Naive thymus-derived CD8-positive, alpha-beta T cell (primary cell): Measurements from ENCODE around the gene CABCOCO1. TPM values are rescaled to one million over a fixed set of nuclear protein-coding genes. Genes with fewer than 3 reads are reported as not detected.

Experiments
- ATAC-seq, 2 donors: fragments of 150-1000 bp; cut with Tn5 transposase in 1 of 2; sonication (Bioruptor Pico), chemical (Tn5 transposase) in 1 of 2; 1 replicate in 1 of 2; 2 replicates in 1 of 2; pipeline ENCODE4 v1.10.0; 2021; ENCODE audit warnings: mild to moderate bottlenecking in 2 of 2, moderate library complexity in 2 of 2
- POLR2A ChIA-PET: fragments of 350-600 bp; sonication (Branson Sonifier 250); formaldehyde crosslinking; loops from one replicate; lab custom pipeline; 2021; ENCODE audit warnings: antibody characterized with exemption; lab: Charles Lee
- DNase-seq, 10 donors: peaks; one replicate each; pipeline versions ENCODE4 v3.0.0 to v3.0.0-alpha.2; 2020 to 2022
- H3K27ac Mint-ChIP-seq, 10 donors: one replicate each; pipeline ENCODE4 v1.8.0; 2020 to 2022; ENCODE audit warnings: mild to moderate bottlenecking in 10 of 10, mixed read lengths in 10 of 10, moderate library complexity in 4 of 10, inconsistent platforms in 1 of 10
- H3K27me3 Mint-ChIP-seq, 5 donors: one replicate each; pipeline ENCODE4 v1.8.0; 2021 to 2022; ENCODE audit warnings: mixed read lengths in 5 of 5
- H3K36me3 Mint-ChIP-seq, 3 donors: one replicate each; pipeline ENCODE4 v1.8.0; 2020 to 2022; ENCODE audit warnings: mixed read lengths in 3 of 3, mild to moderate bottlenecking in 2 of 3, inconsistent platforms in 1 of 3
- H3K4me1 Mint-ChIP-seq, 4 donors: one replicate each; pipeline ENCODE4 v1.8.0; 2021 to 2022; ENCODE audit warnings: mixed read lengths in 4 of 4
- H3K4me3 Mint-ChIP-seq, 10 donors: one replicate each; pipeline ENCODE4 v1.8.0; 2020 to 2022; ENCODE audit warnings: mild to moderate bottlenecking in 10 of 10, mixed read lengths in 10 of 10, moderate library complexity in 6 of 10, inconsistent platforms in 1 of 10
- H3K9me3 Mint-ChIP-seq, 9 donors: one replicate each; pipeline ENCODE4 v1.8.0; 2020 to 2022; ENCODE audit warnings: mixed read lengths in 9 of 9, mild to moderate bottlenecking in 3 of 9, inconsistent platforms in 1 of 9, moderate library complexity in 1 of 9
- polyA plus RNA-seq, 3 donors: library from polyadenylated mRNA; unstranded; fragments of 300-500 nt; fragmentation: Illumina TruSeq; gene quantifications; one replicate each; pipeline ENCODE4 v1.2.3, GENCODE V29; 2021
- total RNA-seq, 8 experiments: library from RNA in 2 of 8; stranded (reverse) in 2 of 8; gene quantifications; one replicate each; pipeline ENCODE4 v1.2.3 and lab custom pipeline; 2021 to 2026

CABCOCO1 gene, protein sequence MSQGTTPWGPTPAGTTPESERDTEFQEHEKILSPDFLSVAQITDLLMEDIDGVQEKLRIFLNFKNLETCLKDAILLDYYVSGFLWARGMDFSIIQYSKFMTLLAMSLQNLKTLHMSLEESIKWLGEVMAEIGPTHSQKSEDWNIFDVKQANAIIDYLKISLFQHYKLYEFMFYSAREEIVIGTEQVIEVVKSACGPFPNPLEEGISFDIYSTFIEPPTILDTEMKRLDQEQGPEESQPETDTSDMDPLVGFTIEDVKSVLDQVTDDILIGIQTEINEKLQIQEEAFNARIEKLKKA
- total RNA-seq (not detected), polyA plus RNA-seq (not detected), total RNA-seq (lab: John Stamatoyannopoulos, UW) (0 reads per million in 6 experiments)

DNA sequence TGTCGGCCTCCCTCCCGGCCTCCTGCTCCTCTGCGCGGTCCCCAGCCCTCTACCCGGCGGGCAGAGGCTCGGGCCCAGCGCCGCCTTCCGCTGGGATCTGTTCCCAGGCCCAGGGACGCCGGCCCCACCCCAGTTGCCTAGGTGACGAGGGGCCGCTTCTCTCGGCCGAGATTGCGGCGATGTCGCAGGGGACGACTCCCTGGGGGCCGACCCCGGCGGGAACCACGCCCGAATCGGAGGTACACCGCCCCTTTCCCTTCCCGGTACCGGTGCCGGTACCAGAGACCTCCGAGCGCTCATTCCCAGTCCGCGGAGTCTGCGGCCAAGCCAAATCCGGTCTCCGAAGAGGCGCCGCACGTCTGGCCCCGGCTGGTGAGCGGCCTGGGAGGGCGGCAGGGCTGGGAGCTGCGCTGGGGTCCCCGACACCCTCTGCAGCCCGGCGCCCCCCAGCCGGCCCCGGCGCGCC, at the start of gene CABCOCO1:
TSS of gene CABCOCO1 (plus strand) at position 136 of the 466 bp plus-strand sequence. CDS start at position 180, 44 bp downstream.
- Mint-ChIP-seq H3K36me3 (no peaks in the 10 kb centered on the region), H3K4me3 (peak within 1 kb of the TSS in 1 of 10 donors; percentile 12)
- ATAC-seq: no peak

DNA sequence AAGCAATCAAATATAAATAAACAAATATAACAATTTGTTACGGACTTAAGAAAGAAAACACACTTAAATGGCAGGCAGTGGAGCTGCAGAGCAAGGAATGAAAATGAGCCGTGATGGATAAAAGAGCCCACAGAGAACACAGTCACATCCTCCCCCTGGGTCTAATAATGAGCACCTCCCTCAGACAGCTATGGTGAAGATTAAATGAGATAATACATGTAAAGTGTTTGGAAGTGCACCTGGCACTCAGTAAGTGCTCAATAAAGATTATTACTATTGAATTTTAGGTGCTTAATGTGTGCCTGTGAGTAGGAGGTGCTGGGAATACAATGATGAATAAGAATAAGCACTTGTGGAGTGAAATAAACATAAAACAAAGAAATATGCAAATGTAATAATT, 49.1 kb upstream of the CABCOCO1 start:
- H3K27ac Mint-ChIP-seq: no peak overlapping the region
- POLR2A ChIA-PET: no interaction called here
- H3K36me3 Mint-ChIP-seq: no peaks in the 10 kb centered on the region
- H3K9me3 Mint-ChIP-seq: no peaks in the 10 kb centered on the region
- no peaks in the 10 kb centered on the region for H3K4me1 Mint-ChIP-seq
- DNase-seq (no peak), ATAC-seq (no peak)
- H3K27me3 Mint-ChIP-seq: no peaks in the 10 kb centered on the region
- no peak overlapping the region for H3K4me3 Mint-ChIP-seq

More for the DNA sequence above, at the start of gene CABCOCO1:
- Mint-ChIP-seq H3K9me3 (peaks cover 0 to 5% (median 0%) of the 10 kb centered on the region in 9 donors), H3K4me1 (peaks cover 0 to 6% (median 0%) of the 10 kb centered on the region in 4 donors), H3K27ac (no peak within 1 kb of the TSS), H3K27me3 (peaks cover 24 to 61% (median 27%) of the 10 kb centered on the region in 5 donors)
- DNase-seq: peak in 1 of 10 donors; percentile 43
- POLR2A ChIA-PET: no interaction called here

DNA sequence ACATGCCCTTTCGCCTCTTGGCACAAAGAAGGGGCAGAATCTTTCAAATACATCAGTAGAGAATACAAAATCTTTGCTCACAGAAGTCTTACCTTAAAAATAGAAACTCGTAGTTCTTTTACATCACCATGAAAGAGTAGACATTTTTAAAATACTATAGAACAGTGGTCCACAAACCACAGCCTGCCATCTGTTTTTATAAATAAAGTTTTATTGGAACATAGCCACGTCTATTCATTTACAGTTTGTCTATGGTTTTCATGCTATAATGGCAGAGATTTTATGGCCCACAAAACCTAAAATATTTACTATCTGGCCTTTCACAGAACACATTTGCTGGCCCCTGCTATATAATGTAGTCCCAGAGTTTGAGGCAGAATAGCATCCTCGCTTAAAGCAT, 46.1 kb upstream of the CABCOCO1 start:
- ATAC-seq (no peak), DNase-seq (no peak)
- H3K36me3 Mint-ChIP-seq: no peaks in the 10 kb centered on the region
- POLR2A ChIA-PET: no interaction called here
- H3K4me1 Mint-ChIP-seq: no peaks in the 10 kb centered on the region
- peaks cover 0 to 4% (median 3%) of the 10 kb centered on the region in 5 donors for H3K27me3 Mint-ChIP-seq
- H3K9me3 Mint-ChIP-seq: no peaks in the 10 kb centered on the region
- H3K27ac Mint-ChIP-seq: no peak overlapping the region
- no peak overlapping the region for H3K4me3 Mint-ChIP-seq

DNA sequence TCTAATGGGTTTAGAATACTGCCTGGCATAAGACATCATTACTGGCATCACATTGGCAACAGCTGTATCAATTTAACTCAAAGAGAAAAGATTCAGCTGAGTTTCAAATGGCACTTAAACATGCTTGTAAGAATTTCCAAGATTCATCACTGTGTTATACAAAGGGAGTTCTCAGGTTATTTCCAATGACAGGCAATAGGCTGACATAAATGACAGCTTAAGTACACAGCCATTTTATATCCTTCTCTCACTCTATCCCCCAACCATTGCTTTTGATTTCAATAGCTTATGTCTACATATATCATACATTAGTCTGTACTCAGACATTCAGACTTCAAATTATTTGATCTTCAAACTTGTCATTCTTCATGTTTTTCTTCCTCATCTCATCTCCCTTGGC, 45.5 kb upstream of the CABCOCO1 start:
- no peak overlapping the region for H3K4me3 Mint-ChIP-seq
- no peak for DNase-seq
- ATAC-seq: no peak
- POLR2A ChIA-PET: no interaction called here
- H3K4me1 Mint-ChIP-seq: no peaks in the 10 kb centered on the region
- no peaks in the 10 kb centered on the region for H3K9me3 Mint-ChIP-seq
- H3K36me3 Mint-ChIP-seq: no peaks in the 10 kb centered on the region
- H3K27me3 Mint-ChIP-seq: peaks cover 0 to 5% (median 4%) of the 10 kb centered on the region in 5 donors
- no peak overlapping the region for H3K27ac Mint-ChIP-seq

DNA sequence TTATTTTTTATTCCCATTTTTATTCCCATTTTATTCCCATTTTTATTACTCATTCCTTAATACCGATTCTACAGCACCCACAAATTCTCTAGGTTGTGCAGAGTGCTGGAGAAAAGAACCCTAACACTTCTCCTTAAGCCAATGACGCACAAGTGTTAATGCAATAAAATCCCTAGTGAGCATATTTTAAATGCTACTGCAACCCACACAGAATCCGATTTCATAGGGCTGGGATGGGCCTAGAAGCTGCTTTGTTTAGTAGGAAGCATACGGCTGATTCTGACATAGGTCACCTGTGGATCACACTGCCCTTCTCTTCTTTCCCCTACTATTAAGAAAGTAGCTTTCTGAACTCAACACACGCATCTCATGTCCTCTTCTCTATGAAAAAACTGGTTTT, 45.1 kb upstream of the CABCOCO1 start:
- POLR2A ChIA-PET: no interaction called here
- Mint-ChIP-seq H3K4me3 (no peak overlapping the region), H3K4me1 (no peaks in the 10 kb centered on the region), H3K9me3 (no peaks in the 10 kb centered on the region), H3K27ac (no peak overlapping the region), H3K27me3 (peaks cover 0 to 5% (median 4%) of the 10 kb centered on the region in 5 donors), H3K36me3 (no peaks in the 10 kb centered on the region)
- ATAC-seq (no peak), DNase-seq (no peak)

DNA sequence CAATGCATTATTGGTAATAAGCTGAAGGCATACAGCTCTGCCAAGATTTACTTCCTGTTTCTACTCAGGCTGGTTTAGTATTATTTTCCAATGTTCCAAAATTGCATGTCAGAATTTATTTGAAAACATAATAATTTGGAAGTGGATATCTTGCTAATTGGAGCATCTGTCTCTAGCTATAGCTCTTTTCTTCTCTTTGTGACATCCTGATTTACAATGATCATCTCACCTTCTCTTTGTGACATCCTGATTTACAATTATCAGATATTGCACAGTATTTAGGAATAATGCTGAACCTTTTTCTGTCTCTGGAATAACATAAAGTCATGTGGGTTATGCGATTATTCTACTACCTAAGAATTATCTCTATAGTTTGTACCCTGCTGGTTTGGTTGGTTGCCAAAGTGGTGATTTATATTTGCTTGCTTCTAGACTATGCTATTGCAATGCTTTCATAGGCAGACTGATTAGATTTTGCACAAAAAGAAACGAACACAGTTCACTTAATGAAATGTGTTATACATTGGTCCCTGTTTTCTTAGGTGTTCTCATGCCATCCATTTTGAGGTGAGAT, 44.3 kb upstream of the CABCOCO1 start:
- POLR2A ChIA-PET: no interaction called here
- DNase-seq: no peak

DNA sequence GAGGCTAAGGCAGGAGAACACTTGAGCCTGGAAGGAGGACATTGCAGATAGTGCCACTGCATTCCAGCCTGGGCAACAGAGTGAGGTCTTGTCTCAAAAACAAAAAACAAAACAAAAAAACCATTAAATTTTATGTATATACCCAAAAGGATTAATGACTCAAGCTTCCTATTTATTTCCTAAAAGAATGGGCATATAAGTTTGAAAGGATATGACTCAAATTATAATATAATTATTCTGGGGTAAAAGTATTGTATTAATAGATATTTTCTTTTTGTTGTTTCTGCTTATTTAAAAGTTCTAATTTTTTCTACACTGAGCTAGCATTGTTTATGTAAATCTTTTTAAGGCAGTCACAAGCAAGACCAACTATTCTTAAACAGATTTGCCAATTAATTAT, 42.2 kb upstream of the CABCOCO1 start:
- ATAC-seq: no peak
- H3K4me3 Mint-ChIP-seq: no peak overlapping the region
- H3K36me3 Mint-ChIP-seq: no peaks in the 10 kb centered on the region
- peaks cover 0 to 2% (median 0%) of the 10 kb centered on the region in 9 donors for H3K9me3 Mint-ChIP-seq
- no peak for DNase-seq
- peaks cover 0 to 2% (median 0%) of the 10 kb centered on the region in 4 donors for H3K4me1 Mint-ChIP-seq
- POLR2A ChIA-PET: no interaction called here
- peaks cover 0 to 8% (median 4%) of the 10 kb centered on the region in 5 donors for H3K27me3 Mint-ChIP-seq
- H3K27ac Mint-ChIP-seq: no peak overlapping the region

More for the DNA sequence above, 44.3 kb upstream of the CABCOCO1 start:
- no peaks in the 10 kb centered on the region for H3K36me3 Mint-ChIP-seq
- no peak for ATAC-seq
- no peaks in the 10 kb centered on the region for H3K9me3 Mint-ChIP-seq
- H3K27me3 Mint-ChIP-seq: peaks cover 0 to 5% (median 4%) of the 10 kb centered on the region in 5 donors
- H3K4me3 Mint-ChIP-seq: no peak overlapping the region
- no peaks in the 10 kb centered on the region for H3K4me1 Mint-ChIP-seq
- no peak overlapping the region for H3K27ac Mint-ChIP-seq

DNA sequence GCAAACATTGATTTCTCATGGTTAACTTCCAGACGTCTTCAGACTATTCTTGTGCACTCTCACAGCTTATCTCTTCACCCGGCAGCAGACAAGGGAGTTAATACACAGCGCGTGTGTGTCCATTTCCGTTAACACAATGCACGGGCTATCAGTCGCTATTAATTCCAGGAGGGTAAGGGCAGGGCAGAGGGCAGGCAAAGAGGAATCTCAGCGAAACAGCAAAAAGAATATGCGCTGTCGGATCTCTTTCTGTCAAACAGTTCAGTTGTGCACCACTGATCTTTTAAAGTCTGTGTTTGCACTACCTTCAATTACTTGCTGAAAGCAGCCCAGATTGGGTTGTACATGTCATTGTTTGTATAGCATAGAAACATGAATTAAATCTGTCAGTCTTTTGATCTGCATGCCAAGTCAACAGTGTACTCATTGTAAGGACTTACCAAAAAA, 41.1 kb upstream of the CABCOCO1 start:
- POLR2A ChIA-PET: no interaction called here
- Mint-ChIP-seq H3K27ac (no peak overlapping the region), H3K27me3 (peaks cover 0 to 8% (median 5%) of the 10 kb centered on the region in 5 donors)

DNA sequence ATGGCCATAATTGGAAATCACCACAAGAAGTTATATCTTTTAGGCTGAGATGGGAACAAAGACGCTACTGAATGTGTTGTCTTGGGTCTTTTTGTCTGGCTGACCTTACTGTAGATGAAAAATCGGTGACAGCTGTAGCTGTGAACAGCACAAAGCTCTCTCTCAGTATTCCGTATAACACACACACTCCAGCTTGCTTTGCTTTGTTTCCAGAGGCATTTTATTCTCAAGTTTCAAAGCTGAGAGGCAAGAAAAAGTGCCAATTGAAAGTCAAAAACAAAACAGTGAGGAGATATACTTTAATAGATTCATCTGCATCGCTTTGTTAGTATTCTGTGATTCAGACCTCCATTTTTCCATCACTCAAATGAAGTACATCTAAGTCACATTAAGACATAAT, 39.6 kb upstream of the CABCOCO1 start:
- Mint-ChIP-seq H3K4me3 (no peak overlapping the region), H3K27ac (no peak overlapping the region), H3K36me3 (no peaks in the 10 kb centered on the region), H3K9me3 (peaks cover 0 to 2% (median 0%) of the 10 kb centered on the region in 9 donors), H3K4me1 (peaks cover 0 to 2% (median 0%) of the 10 kb centered on the region in 4 donors), H3K27me3 (peaks cover 0 to 8% (median 5%) of the 10 kb centered on the region in 5 donors)
- ATAC-seq (no peak), DNase-seq (no peak)
- POLR2A ChIA-PET: no interaction called here

More for the DNA sequence above, 41.1 kb upstream of the CABCOCO1 start:
- no peaks in the 10 kb centered on the region for H3K36me3 Mint-ChIP-seq
- no peak for DNase-seq
- no peak overlapping the region for H3K4me3 Mint-ChIP-seq
- H3K9me3 Mint-ChIP-seq: peaks cover 0 to 2% (median 0%) of the 10 kb centered on the region in 9 donors
- no peak for ATAC-seq
- H3K4me1 Mint-ChIP-seq: peaks cover 0 to 2% (median 0%) of the 10 kb centered on the region in 4 donors

DNA sequence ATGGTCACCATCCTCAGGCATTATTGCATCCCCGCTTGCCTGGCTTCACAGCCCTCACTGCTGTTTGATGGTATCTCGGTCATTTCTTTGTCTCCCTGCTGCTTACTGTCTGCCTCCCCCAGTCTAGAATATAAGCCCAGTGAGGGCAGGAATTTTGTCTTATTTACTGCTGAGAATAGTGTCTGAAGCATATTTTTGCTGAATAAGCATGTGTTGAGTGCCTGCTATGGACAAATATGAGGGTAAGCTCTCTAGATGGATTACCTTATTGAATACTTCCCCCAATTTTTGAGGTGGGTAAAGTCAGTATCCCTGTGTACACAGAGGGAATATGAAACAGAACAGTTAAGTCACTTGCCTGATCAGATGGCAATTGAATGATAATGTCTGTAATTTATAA, 36.5 kb upstream of the CABCOCO1 start:
- Mint-ChIP-seq H3K4me3 (no peak overlapping the region), H3K36me3 (no peaks in the 10 kb centered on the region), H3K4me1 (peaks cover 0 to 2% (median 0%) of the 10 kb centered on the region in 4 donors), H3K27me3 (peaks cover 0 to 10% (median 4%) of the 10 kb centered on the region in 5 donors), H3K27ac (no peak overlapping the region), H3K9me3 (peaks cover 0 to 2% (median 0%) of the 10 kb centered on the region in 9 donors)
- ATAC-seq (no peak), DNase-seq (no peak)
- POLR2A ChIA-PET: no interaction called here

DNA sequence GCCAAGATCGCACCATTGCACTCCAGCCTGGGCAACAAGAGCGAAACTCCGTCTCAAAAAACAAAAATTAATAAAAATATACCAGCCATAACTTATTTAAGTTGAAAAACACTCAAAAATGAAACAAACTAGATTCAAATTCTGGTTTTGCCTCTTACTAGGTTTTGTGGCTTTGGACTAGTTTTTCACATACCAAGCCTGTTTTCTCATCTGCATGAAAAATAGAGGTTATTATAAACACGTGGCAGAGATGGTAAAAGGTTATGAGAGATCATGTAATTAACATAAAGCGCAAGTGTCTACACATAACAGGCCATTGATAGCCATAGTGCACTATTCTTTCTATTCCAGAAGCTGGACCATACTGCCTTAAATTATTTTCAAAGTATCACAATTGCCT, 35.5 kb upstream of the CABCOCO1 start:
- no peak for DNase-seq
- Mint-ChIP-seq H3K4me1 (peaks cover 0 to 2% (median 0%) of the 10 kb centered on the region in 4 donors), H3K27ac (no peak overlapping the region), H3K9me3 (peaks cover 0 to 2% (median 0%) of the 10 kb centered on the region in 9 donors), H3K4me3 (no peak overlapping the region), H3K36me3 (no peaks in the 10 kb centered on the region), H3K27me3 (peaks cover 0 to 6% (median 1%) of the 10 kb centered on the region in 5 donors)
- no peak for ATAC-seq
- POLR2A ChIA-PET: no interaction called here

DNA sequence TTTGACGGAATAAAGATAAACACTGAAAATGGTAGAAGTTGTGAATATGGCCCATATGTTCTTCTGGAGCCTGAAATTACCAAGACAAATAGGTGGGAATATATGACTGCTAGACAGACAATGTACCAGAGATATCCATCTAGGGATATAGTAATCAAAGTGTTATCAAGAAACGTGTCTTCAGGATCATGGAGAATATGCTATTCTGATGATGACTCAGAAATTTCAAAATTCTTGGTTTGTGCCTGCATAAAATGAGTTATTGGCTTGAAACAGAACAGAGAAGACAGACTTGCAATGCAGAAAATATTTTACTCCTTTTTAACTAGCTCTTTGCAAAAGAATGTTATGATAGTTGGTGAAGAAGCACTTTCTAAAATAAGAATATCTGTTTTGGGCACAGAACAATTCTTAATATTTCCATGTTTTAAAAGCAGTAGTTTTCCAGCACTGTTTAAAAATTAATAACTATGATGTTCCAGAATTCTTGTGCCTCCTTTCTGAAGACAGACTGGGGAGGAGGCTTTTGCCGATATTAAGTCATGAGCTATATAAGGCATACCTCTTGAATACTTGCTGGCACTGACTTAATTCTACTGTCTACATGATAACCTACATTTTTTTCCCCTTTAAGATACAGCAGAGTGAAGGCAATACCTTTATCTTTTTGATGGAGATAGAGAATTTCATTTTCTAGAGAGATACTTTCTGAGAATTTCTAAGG, 34.4 kb upstream of the CABCOCO1 start:
- peaks cover 0 to 2% (median 0%) of the 10 kb centered on the region in 4 donors for H3K4me1 Mint-ChIP-seq
- no peak for ATAC-seq

More for the DNA sequence above, 34.4 kb upstream of the CABCOCO1 start:
- POLR2A ChIA-PET: no interaction called here
- DNase-seq: no peak
- H3K36me3 Mint-ChIP-seq: no peaks in the 10 kb centered on the region
- H3K27me3 Mint-ChIP-seq: peaks cover 0 to 6% (median 1%) of the 10 kb centered on the region in 5 donors
- no peak overlapping the region for H3K4me3 Mint-ChIP-seq
- no peak overlapping the region for H3K27ac Mint-ChIP-seq
- H3K9me3 Mint-ChIP-seq: peaks cover 0 to 2% (median 0%) of the 10 kb centered on the region in 9 donors
